K562 (cell line): ENCODE data around the gene PACSIN2. TPM values are rescaled to one million over a fixed set of nuclear protein-coding genes. Genes with fewer than 3 reads are reported as not detected.
A peak's percentile ranks its signal among the peaks of the same experiment; 100 is the strongest.

Source experiments
- AFF1 ChIP-seq, 2 experiments: fragments of 450-650 bp; IDR thresholded peaks; 2 replicates each; pipeline ENCODE4 v1.6.1; 2018; ENCODE audit warnings: mild to moderate bottlenecking in 2 of 2, low read depth in 1 of 2; ENCODE audit not compliant: partially characterized antibody in 2 of 2
- ARID4B ChIP-seq: sonication (generic); formaldehyde crosslinking; IDR thresholded peaks from 2 replicates; pipeline ENCODE4 v1.8.0; 2022; ENCODE audit warnings: mild to moderate bottlenecking, missing genetic modification reagents
- ATF2 ChIP-seq: sonication (generic); formaldehyde crosslinking; IDR thresholded peaks from 2 replicates; pipeline ENCODE4 v1.8.1; 2022; ENCODE audit warnings: missing genetic modification reagents
- COPS2 ChIP-seq: fragments of 450-650 bp; conservative IDR thresholded peaks from 2 replicates; pipeline ENCODE4 v1.6.1; 2016; ENCODE audit warnings: mild to moderate bottlenecking, moderate library complexity
- NBN ChIP-seq: fragments of 450-650 bp; IDR thresholded peaks from 2 replicates; pipeline ENCODE4 v1.6.1; 2016; ENCODE audit warnings: low read depth, mild to moderate bottlenecking
- PURB ChIP-seq: sonication (generic); formaldehyde crosslinking; IDR thresholded peaks from 2 replicates; pipeline ENCODE4 v1.9.0; 2021; ENCODE audit warnings: low read depth, mild to moderate bottlenecking, missing genetic modification reagents
- RBM22 ChIP-seq: fragments of 200-400 bp; formaldehyde crosslinking; IDR thresholded peaks from 2 replicates; pipeline ENCODE4 v1.6.1; 2018; ENCODE audit warnings: low read length, low read depth; ENCODE audit not compliant: poor library complexity, severe bottlenecking
- SMARCB1 ChIP-seq: IDR thresholded peaks from 2 replicates; pipeline ENCODE4 v1.6.1; 2011; ENCODE audit warnings: improper control_type of control experiment, low read depth; ENCODE audit not compliant: insufficient read length
- THAP12 ChIP-seq: fragments of 250-450 bp; sonication (Bioruptor Pico); IDR thresholded peaks from 2 replicates; pipeline ENCODE4 v1.9.0; 2021; ENCODE audit warnings: mild to moderate bottlenecking, inconsistent platforms
- ZNF217 ChIP-seq: sonication (generic); formaldehyde crosslinking; IDR thresholded peaks from 2 replicates; pipeline ENCODE4 v1.8.0; 2022; ENCODE audit warnings: mild to moderate bottlenecking, missing genetic modification reagents
- ZNF408 ChIP-seq: fragments of 250-450 bp; sonication (Bioruptor Pico); IDR thresholded peaks from 2 replicates; pipeline ENCODE4 v1.4.0; 2020; ENCODE audit warnings: low read depth, mild to moderate bottlenecking, moderate library complexity
- ZNF444 ChIP-seq: fragments of 250-450 bp; sonication (Bioruptor Pico); IDR thresholded peaks from 2 replicates; pipeline ENCODE4 v1.4.0; 2020; ENCODE audit warnings: mild to moderate bottlenecking, moderate library complexity
- ZNF699 ChIP-seq: fragments of 250-450 bp; sonication (Bioruptor Pico); IDR thresholded peaks from 2 replicates; pipeline ENCODE4 v1.8.0; 2021; ENCODE audit warnings: mild to moderate bottlenecking, moderate library complexity; ENCODE audit not compliant: insufficient replicate concordance
- ZSCAN29 ChIP-seq: fragments of 450-650 bp; IDR thresholded peaks from 2 replicates; pipeline ENCODE4 v1.6.1; 2017
- polyA plus RNA-seq, 8 experiments: library from polyadenylated mRNA; depleted of rRNA in 4 of 8; stranded (reverse) in 5 of 8; unstranded in 3 of 8; fragments of >200 nt; fragmentation: Nextera tagmentation in 2 of 8; fragmentation: Illumina TruSeq in 1 of 8; extraction: Ambion mirVana in 2 of 8; extraction: Trizol in 1 of 8; gene quantifications; 2 replicates each; pipeline versions ENCODE4 v1.2.1 to v1.2.3, GENCODE V29; 2011 to 2014; ENCODE audit warnings: inconsistent platforms in 1 of 8, missing spikeins in 1 of 8
- total RNA-seq, 7 experiments: library from RNA; depleted of rRNA in 6 of 7; stranded (reverse); fragments of >200 nt in 6 of 7; fragmentation: Illumina TruSeq in 2 of 7; extraction: Trizol in 2 of 7; gene quantifications; 2 replicates each; pipeline versions ENCODE4 v1.2.1 to v1.2.3, GENCODE V29; 2011 to 2021; ENCODE audit warnings: low replicate concordance in 1 of 7

PACSIN2 gene
- total and polyA plus RNA-seq, 9 of the 15 experiments (the other 6 are each of a cell fraction or from before 2014, with no cell fraction given): 0.45 to 45.1 (median 23.9) TPM

- TF ChIP-seq ATF2 (CRISPR knock-in tag): no peak
- no peak for TF ChIP-seq PURB (CRISPR knock-in tag)
- TF ChIP-seq ZNF408 (CRISPR knock-in tag): no peak
- no peak for TF ChIP-seq SMARCB1
- TF ChIP-seq AFF1 (IDR thresholded peaks at IDR 0.05; ENCODE audit: low read depth in 1 of 2, partially characterized antibody in 2 of 2): no peak
- TF ChIP-seq NBN: 0 out of 2 replicates have a peak, but pooled peaks have one; percentile 19
- TF ChIP-seq THAP12 (CRISPR knock-in tag): no peak
- no peak for TF ChIP-seq ZNF699 (CRISPR knock-in tag)
- no peak for TF ChIP-seq RBM22
- no peak for TF ChIP-seq ZNF444 (CRISPR knock-in tag)
- no peak for TF ChIP-seq COPS2
- no peak for TF ChIP-seq ZSCAN29
- TF ChIP-seq ARID4B: peak; percentile 83
- TF ChIP-seq ZNF217 (CRISPR knock-in tag): no peak
Measured at GRCh38 chr22:42856865-42857704, 157.9 kb downstream of the PACSIN2 start, which contains the start of gene ARFGAP3 (continued).
